ENCODE measurements around the gene SYNC.

DNA sequence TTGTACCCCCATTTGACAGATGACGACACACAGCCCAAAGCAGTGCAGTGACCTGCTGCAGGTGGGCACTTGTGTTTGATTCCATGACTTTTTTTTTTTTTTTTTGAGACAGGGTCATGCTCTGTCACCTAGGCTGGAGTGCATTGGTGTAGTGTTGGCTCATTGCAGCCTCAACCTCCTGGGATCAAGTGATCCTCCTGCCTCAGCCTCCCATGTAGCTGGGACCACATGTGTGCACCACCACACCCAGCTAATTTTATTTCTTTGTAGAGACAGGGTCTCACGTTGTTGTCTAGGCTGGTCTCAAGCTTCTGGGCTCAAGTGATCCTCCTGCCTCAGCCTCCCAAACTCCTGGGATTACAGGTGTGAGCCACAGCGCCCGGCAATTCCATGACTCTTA is 14.9 kb upstream of the SYNC start:
- TF ChIP-seq, protein P1, sequence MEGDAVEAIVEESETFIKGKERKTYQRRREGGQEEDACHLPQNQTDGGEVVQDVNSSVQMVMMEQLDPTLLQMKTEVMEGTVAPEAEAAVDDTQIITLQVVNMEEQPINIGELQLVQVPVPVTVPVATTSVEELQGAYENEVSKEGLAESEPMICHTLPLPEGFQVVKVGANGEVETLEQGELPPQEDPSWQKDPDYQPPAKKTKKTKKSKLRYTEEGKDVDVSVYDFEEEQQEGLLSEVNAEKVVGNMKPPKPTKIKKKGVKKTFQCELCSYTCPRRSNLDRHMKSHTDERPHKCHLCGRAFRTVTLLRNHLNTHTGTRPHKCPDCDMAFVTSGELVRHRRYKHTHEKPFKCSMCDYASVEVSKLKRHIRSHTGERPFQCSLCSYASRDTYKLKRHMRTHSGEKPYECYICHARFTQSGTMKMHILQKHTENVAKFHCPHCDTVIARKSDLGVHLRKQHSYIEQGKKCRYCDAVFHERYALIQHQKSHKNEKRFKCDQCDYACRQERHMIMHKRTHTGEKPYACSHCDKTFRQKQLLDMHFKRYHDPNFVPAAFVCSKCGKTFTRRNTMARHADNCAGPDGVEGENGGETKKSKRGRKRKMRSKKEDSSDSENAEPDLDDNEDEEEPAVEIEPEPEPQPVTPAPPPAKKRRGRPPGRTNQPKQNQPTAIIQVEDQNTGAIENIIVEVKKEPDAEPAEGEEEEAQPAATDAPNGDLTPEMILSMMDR (IDR thresholded peaks at IDR 0.05), result no peak
- no peak for TF ChIP-seq POLR2A (IDR thresholded peaks at IDR 0.05)

Data from right lobe of liver (tissue), 4 donors.